PFSK-1 (cell line): ENCODE data around the gene MAEA.

Experiments used
- FOXP2 ChIP-seq: optimal IDR thresholded peaks from 2 replicates; pipeline ENCODE3; 2011; ENCODE audit warnings: borderline replicate concordance, control low read depth, inconsistent platforms; ENCODE audit not compliant: insufficient read depth; ENCODE audit errors: extremely low read length, extremely low read depth
- POLR2AphosphoS5 ChIP-seq: IDR thresholded peaks from 2 replicates; pipeline ENCODE4 v1.6.1; 2012; ENCODE audit warnings: low read depth, mild to moderate bottlenecking, control low read depth, low read length, moderate library complexity
- REST ChIP-seq, 2 experiments: IDR thresholded peaks; 2 replicates each; pipeline versions ENCODE4 v1.6.1 to v1.8.0; 2011 to 2012; ENCODE audit warnings: low read depth in 2 of 2, low read length in 2 of 2, control low read depth in 1 of 2, inconsistent platforms in 1 of 2, mild to moderate bottlenecking in 1 of 2, moderate library complexity in 1 of 2; ENCODE audit not compliant: insufficient read depth in 1 of 2
- SIN3A ChIP-seq: IDR thresholded peaks from 2 replicates; pipeline ENCODE4 v1.6.1; 2012; ENCODE audit warnings: mild to moderate bottlenecking, low read length, moderate library complexity, borderline replicate concordance; ENCODE audit not compliant: insufficient read depth
- TAF1 ChIP-seq: IDR thresholded peaks from 2 replicates; pipeline ENCODE4 v1.6.1; 2012; ENCODE audit warnings: low read length, control low read depth, borderline replicate concordance; ENCODE audit not compliant: insufficient read depth

Gene MAEA

GRCh38 chr4:1384675-1385372 is 95.1 kb downstream of the MAEA start:
- no peak for TF ChIP-seq POLR2AphosphoS5

GRCh38 chr4:1385373-1386340 is 96.0 kb downstream of the MAEA start:
- TF ChIP-seq FOXP2 (no peak), REST (IDR thresholded peaks at IDR 0.05; ENCODE audit: insufficient read depth in 1 of 2, low read depth in 2 of 2, low read length in 2 of 2) (no peak), TAF1 (no peak), POLR2AphosphoS5 (no peak), SIN3A (no peak)
